Trophoblast cell (in vitro differentiated cells and primary cell): Measurements from ENCODE around the gene HDDC3.

Experiments
- DNase-seq, 2 donors: peaks; one replicate each; pipeline ENCODE4 v3.0.0-alpha.2; 2016
- H2AFZ ChIP-seq: 2 replicates; pipeline ENCODE4 v1.6.1; 2013; ENCODE audit warnings: low read length, moderate library complexity, mild to moderate bottlenecking; ENCODE audit not compliant: insufficient read depth, poor library complexity
- H2AK5ac ChIP-seq: 2 replicates; pipeline ENCODE4 v1.6.1; 2013; ENCODE audit warnings: mild to moderate bottlenecking, low read length
- H2BK120ac ChIP-seq: 2 replicates; pipeline ENCODE4 v1.6.1; 2013; ENCODE audit warnings: low read length, mild to moderate bottlenecking, moderate library complexity; ENCODE audit not compliant: insufficient read depth, poor library complexity
- H2BK12ac ChIP-seq: 2 replicates; pipeline ENCODE4 v1.6.1; 2013; ENCODE audit warnings: mild to moderate bottlenecking, low read length, moderate library complexity
- H2BK5ac ChIP-seq: 2 replicates; pipeline ENCODE4 v1.6.1; 2013; ENCODE audit warnings: low read length, low read depth, moderate library complexity, mild to moderate bottlenecking; ENCODE audit not compliant: poor library complexity
- H3K14ac ChIP-seq: 2 replicates; pipeline ENCODE4 v1.6.1; 2013; ENCODE audit warnings: mild to moderate bottlenecking, low read length
- H3K18ac ChIP-seq: 2 replicates; pipeline ENCODE4 v1.6.1; 2013; ENCODE audit warnings: mild to moderate bottlenecking, low read length
- H3K23ac ChIP-seq: 2 replicates; pipeline ENCODE4 v1.6.1; 2013; ENCODE audit warnings: low read length
- H3K27ac ChIP-seq: 2 replicates; pipeline ENCODE4 v1.5.1; 2013; ENCODE audit warnings: low read depth, mild to moderate bottlenecking, inconsistent platforms, low read length, moderate library complexity
- H3K27me3 ChIP-seq: 2 replicates; pipeline ENCODE4 v1.6.1; 2013; ENCODE audit warnings: inconsistent platforms, mild to moderate bottlenecking, low read length, moderate library complexity; ENCODE audit not compliant: insufficient read depth
- H3K36me3 ChIP-seq, 2 experiments: 1 replicate in 1 of 2; 2 replicates in 1 of 2; pipeline ENCODE4 v1.6.1; 2013; ENCODE audit warnings: low read length in 2 of 2, mild to moderate bottlenecking in 2 of 2, moderate library complexity in 1 of 2; ENCODE audit not compliant: insufficient read depth in 2 of 2, control insufficient read depth in 1 of 2
- H3K4ac ChIP-seq: 2 replicates; pipeline ENCODE4 v1.6.1; 2013; ENCODE audit warnings: low read depth, mild to moderate bottlenecking, low read length, moderate library complexity
- H3K4me1 ChIP-seq, 2 experiments: 1 replicate in 1 of 2; 2 replicates in 1 of 2; pipeline ENCODE4 v1.6.1; 2013; ENCODE audit warnings: low read length in 2 of 2, mild to moderate bottlenecking in 2 of 2, moderate library complexity in 1 of 2; ENCODE audit not compliant: insufficient read depth in 2 of 2, control insufficient read depth in 1 of 2
- H3K4me2 ChIP-seq: 2 replicates; pipeline ENCODE4 v1.6.1; 2013; ENCODE audit warnings: inconsistent platforms, mild to moderate bottlenecking, low read length, moderate library complexity
- H3K4me3 ChIP-seq: 2 replicates; pipeline ENCODE4 v1.5.1; 2013; ENCODE audit warnings: mild to moderate bottlenecking, low read depth, low read length, inconsistent platforms
- H3K79me1 ChIP-seq: one replicate; pipeline ENCODE4 v1.6.1; 2013; ENCODE audit warnings: low read length
- H3K79me2 ChIP-seq: 2 replicates; pipeline ENCODE4 v1.6.1; 2013; ENCODE audit warnings: low read length, mild to moderate bottlenecking; ENCODE audit not compliant: control insufficient read depth, insufficient read depth, poor library complexity
- H3K9ac ChIP-seq: 2 replicates; pipeline ENCODE4 v1.6.1; 2013; ENCODE audit warnings: mild to moderate bottlenecking, low read length
- H3K9me3 ChIP-seq: 2 replicates; pipeline ENCODE4 v1.6.1; 2013; ENCODE audit warnings: low read depth, mild to moderate bottlenecking, control low read depth, inconsistent platforms, low read length; ENCODE audit not compliant: insufficient read depth
- H4K12ac ChIP-seq: 2 replicates; pipeline ENCODE4 v1.6.1; 2013; ENCODE audit warnings: low read depth, mild to moderate bottlenecking, low read length, moderate library complexity
- H4K8ac ChIP-seq: 2 replicates; pipeline ENCODE4 v1.6.1; 2013; ENCODE audit warnings: low read depth, mild to moderate bottlenecking, low read length, moderate library complexity
- H4K91ac ChIP-seq: one replicate; pipeline ENCODE4 v1.6.1; 2013; ENCODE audit warnings: low read depth, mild to moderate bottlenecking, low read length, moderate library complexity
- WGBS: extraction: QIAGEN DNeasy Blood & Tissue Kit; methylation state at CpG from one replicate; pipeline ENCODE4 v1.1.7; 2013; ENCODE audit warnings: missing lambda C conversion rate; ENCODE audit not compliant: insufficient read length, insufficient coverage; ENCODE audit errors: extremely low coverage; 5-methylcytosine and 5-hydroxymethylcytosine counted together

Gene HDDC3

GRCh38 chr15:90933301-90933700, 952 bp upstream of the HDDC3 start:
- no peak overlapping the region for H3K9ac ChIP-seq
- no peak overlapping the region for H2BK12ac ChIP-seq
- H3K23ac ChIP-seq: no peak overlapping the region
- H2AK5ac ChIP-seq: no peak overlapping the region
- no peak overlapping the region for H3K27ac ChIP-seq
- no peak overlapping the region for H3K4ac ChIP-seq
- H2BK5ac ChIP-seq: no peak overlapping the region
- no peaks in the 10 kb centered on the region for H3K9me3 ChIP-seq
- no peak overlapping the region for H3K4me2 ChIP-seq
- H3K27me3 ChIP-seq: no peaks in the 10 kb centered on the region
- H2AFZ ChIP-seq: no peak overlapping the region
- H4K12ac ChIP-seq: no peak overlapping the region
- no peak overlapping the region for H4K8ac ChIP-seq
- H2BK120ac ChIP-seq: no peak overlapping the region
- peaks cover 8 to 14% of the 10 kb centered on the region in 2 experiments for H3K4me1 ChIP-seq
- H3K79me2 ChIP-seq: peaks cover 10% of the 10 kb centered on the region
- H3K14ac ChIP-seq: no peak overlapping the region
- no peak overlapping the region for H4K91ac ChIP-seq
- H3K36me3 ChIP-seq: peaks cover 4% of the 10 kb centered on the region in 2 experiments
- DNase-seq: no peak
- no CpG with 5 or more reads among the region's 1 CpG for WGBS
- H3K79me1 ChIP-seq: peaks cover 9% of the 10 kb centered on the region
- no peak overlapping the region for H3K4me3 ChIP-seq
- H3K18ac ChIP-seq: no peak overlapping the region

GRCh38 chr15:90932660-90932991, 277 bp upstream of the HDDC3 start:
- no peak overlapping the region for H2AK5ac ChIP-seq
- no peak overlapping the region for H4K8ac ChIP-seq
- no peaks in the 10 kb centered on the region for H3K27me3 ChIP-seq
- peaks cover 8 to 14% of the 10 kb centered on the region in 2 experiments for H3K4me1 ChIP-seq
- H2AFZ ChIP-seq: peak overlapping the region; percentile 11
- no peak overlapping the region for H2BK120ac ChIP-seq
- no peak overlapping the region for H2BK12ac ChIP-seq
- H3K4me2 ChIP-seq: no peak overlapping the region
- no peak overlapping the region for H3K14ac ChIP-seq
- no peak overlapping the region for H2BK5ac ChIP-seq
- peaks cover 9% of the 10 kb centered on the region for H3K79me1 ChIP-seq
- H3K36me3 ChIP-seq: peaks cover 2 to 4% of the 10 kb centered on the region in 2 experiments
- H3K23ac ChIP-seq: no peak overlapping the region
- H4K12ac ChIP-seq: no peak overlapping the region
- H4K91ac ChIP-seq: no peak overlapping the region
- no peak overlapping the region for H3K9ac ChIP-seq
- no peak overlapping the region for H3K4ac ChIP-seq
- H3K4me3 ChIP-seq: no peak overlapping the region
- peaks cover 10% of the 10 kb centered on the region for H3K79me2 ChIP-seq
- no peaks in the 10 kb centered on the region for H3K9me3 ChIP-seq
- no peak for DNase-seq
- no peak overlapping the region for H3K27ac ChIP-seq
- no CpG with 5 or more reads among the region's 5 CpGs for WGBS
- no peak overlapping the region for H3K18ac ChIP-seq

GRCh38 chr15:90931575-90931827, 848 bp downstream of the HDDC3 start:
- Histone ChIP-seq H3K4me2 (peak overlapping the region; percentile 83), H4K12ac (no peak overlapping the region), H2BK12ac (no peak overlapping the region), H3K4ac (no peak overlapping the region), H4K8ac (no peak overlapping the region), H2AFZ (no peak overlapping the region), H3K27me3 (no peaks in the 10 kb centered on the region), H3K4me3 (no peak overlapping the region), H3K18ac (no peak overlapping the region), H2BK120ac (no peak overlapping the region), H3K36me3 (peaks cover 2 to 4% of the 10 kb centered on the region in 2 experiments), H3K9ac (no peak overlapping the region), H4K91ac (no peak overlapping the region), H3K14ac (no peak overlapping the region), H3K79me2 (peaks cover 10% of the 10 kb centered on the region), H3K23ac (no peak overlapping the region), H3K4me1 (peaks cover 8 to 14% of the 10 kb centered on the region in 2 experiments), H2AK5ac (no peak overlapping the region), H2BK5ac (no peak overlapping the region), H3K79me1 (peaks cover 9% of the 10 kb centered on the region), H3K9me3 (no peaks in the 10 kb centered on the region), H3K27ac (no peak overlapping the region)
- WGBS: no CpG with 5 or more reads among the region's 6 CpGs
- DNase-seq: no peak

- H3K9ac ChIP-seq: no peak overlapping the region
These were observed 1.3 kb downstream of the HDDC3 start for GRCh38 chr15:90930861-90931574.

More at GRCh38 chr15:90930861-90931574, 1.3 kb downstream of the HDDC3 start:
- H3K4me3 ChIP-seq: no peak overlapping the region
- no peak overlapping the region for H3K4me2 ChIP-seq
- peaks cover 9% of the 10 kb centered on the region for H3K79me1 ChIP-seq
- no peak overlapping the region for H4K8ac ChIP-seq
- no peak overlapping the region for H3K4ac ChIP-seq
- H2AFZ ChIP-seq: no peak overlapping the region
- H3K36me3 ChIP-seq: no peaks in the 10 kb centered on the region
- H2BK5ac ChIP-seq: no peak overlapping the region
- no peak overlapping the region for H3K14ac ChIP-seq
- no peak overlapping the region for H3K27ac ChIP-seq
- DNase-seq: no peak
- H3K9me3 ChIP-seq: no peaks in the 10 kb centered on the region
- no peak overlapping the region for H3K18ac ChIP-seq
- H4K91ac ChIP-seq: no peak overlapping the region
- WGBS: no CpG with 5 or more reads among the region's 15 CpGs
- no peak overlapping the region for H2AK5ac ChIP-seq
- H4K12ac ChIP-seq: no peak overlapping the region
- peaks cover 5 to 10% of the 10 kb centered on the region in 2 experiments for H3K4me1 ChIP-seq
- H3K27me3 ChIP-seq: no peaks in the 10 kb centered on the region
- peaks cover 10% of the 10 kb centered on the region for H3K79me2 ChIP-seq
- H2BK12ac ChIP-seq: no peak overlapping the region
- H2BK120ac ChIP-seq: no peak overlapping the region
- H3K23ac ChIP-seq: no peak overlapping the region
